ENCODE measurements around the gene KRTAP5-9. TPM values are rescaled to one million over a fixed set of nuclear protein-coding genes. Genes with fewer than 3 reads are reported as not detected.

KRTAP5-9 gene
- total RNA-seq, 1 donor = not detected

GRCh38 chr11:71542382-71542781 is 5.8 kb upstream of the KRTAP5-9 start:
- DNase-seq (ENCODE audit: low read depth) = no peak
- TF ChIP-seq CTCF (IDR thresholded peaks at IDR 0.05; ENCODE audit: insufficient read depth, low read depth, low read length) = no peak
- H3K4me3 ChIP-seq (ENCODE audit: low read depth, low read length) = no peak overlapping the region

GRCh38 chr11:71542879-71543777 is 5.1 kb upstream of the KRTAP5-9 start:
- no peak for DNase-seq (ENCODE audit: low read depth)
- TF ChIP-seq CTCF (IDR thresholded peaks at IDR 0.05; ENCODE audit: insufficient read depth, low read depth, low read length) = no peak
- no peak overlapping the region for H3K4me3 ChIP-seq (ENCODE audit: low read depth, low read length)

GRCh38 chr11:71543866-71544265 is 4.4 kb upstream of the KRTAP5-9 start:
- DNase-seq (ENCODE audit: low read depth) = no peak
- TF ChIP-seq CTCF (IDR thresholded peaks at IDR 0.05; ENCODE audit: insufficient read depth, low read depth, low read length) = no peak
- H3K4me3 ChIP-seq (ENCODE audit: low read depth, low read length) = no peak overlapping the region

GRCh38 chr11:71544525-71545214 is 3.5 kb upstream of the KRTAP5-9 start:
- DNase-seq (ENCODE audit: low read depth) = no peak
- TF ChIP-seq CTCF (IDR thresholded peaks at IDR 0.05; ENCODE audit: insufficient read depth, low read depth, low read length) = no peak
- H3K4me3 ChIP-seq (ENCODE audit: low read depth, low read length) = no peak overlapping the region

GRCh38 chr11:71545405-71545966 is 2.7 kb upstream of the KRTAP5-9 start:
- no peak for DNase-seq (ENCODE audit: low read depth)
- TF ChIP-seq CTCF (IDR thresholded peaks at IDR 0.05; ENCODE audit: insufficient read depth, low read depth, low read length) = no peak
- H3K4me3 ChIP-seq (ENCODE audit: low read depth, low read length) = no peak overlapping the region

GRCh38 chr11:71548716-71549151 is 514 bp downstream of the KRTAP5-9 start:
- no peak for DNase-seq (ENCODE audit: low read depth)
- no peak for TF ChIP-seq CTCF (IDR thresholded peaks at IDR 0.05; ENCODE audit: insufficient read depth, low read depth, low read length)

More at GRCh38 chr11:71548716-71549151, 514 bp downstream of the KRTAP5-9 start:
- no peak overlapping the region for H3K4me3 ChIP-seq (ENCODE audit: low read depth, low read length)
